ENCODE measurements around the gene SLC5A11. TPM values are rescaled to one million over a fixed set of nuclear protein-coding genes. Genes with fewer than 3 reads are reported as not detected.

SLC5A11 gene
- total and polyA plus RNA-seq, 2 of the 13 experiments (the other 11 are each of a cell fraction or from before 2014, with no cell fraction given): 1.2 to 3.3 TPM

- peak; percentile 57 for TF ChIP-seq CTCF (CRISPR knock-in tag; IDR thresholded peaks at IDR 0.05)
- no peak for TF ChIP-seq PAF1 (CRISPR knock-in tag; IDR thresholded peaks at IDR 0.05)
- TF ChIP-seq ZNF850 (CRISPR knock-in tag; conservative IDR thresholded peaks at IDR 0.05): no peak
- no peak for TF ChIP-seq ZNF20 (CRISPR knock-in tag; IDR thresholded peaks at IDR 0.05)
Observed at GRCh38 chr16:24906199-24906808, 60.5 kb downstream of the SLC5A11 start (continued).

- in situ Hi-C loops (cut with HindIII; ENCODE audit: extremely low pct_ligation_motif_present, low pct_unique_long_range_greater_than_20kb): no loop called here
- no peak overlapping the region for H3K4me3 ChIP-seq (replicated peaks in 1 of 3; ENCODE audit: insufficient read depth in 1 of 3, low read depth in 2 of 3, low read length in 3 of 3)
- no peak for FAIRE-seq
- CTCF ChIA-PET (ENCODE audit: low intra/inter-chr PET ratio, low total read pairs): no interaction called here
- H3K27ac ChIP-seq (ENCODE audit: extremely low read length, insufficient read depth, low read length): no peak overlapping the region
- intact Hi-C loops (cut with micrococcal nuclease; ENCODE audit: unreplicated experiment): no loop called here
- no peaks in the 10 kb centered on the region for H3K36me3 ChIP-seq (replicated peaks in 1 of 2; ENCODE audit: control insufficient read depth in 1 of 2, insufficient read depth in 2 of 2, low read length in 2 of 2)
- no peaks in the 10 kb centered on the region for H3K9me3 ChIP-seq (ENCODE audit: low read length)
- 82% methylated on average over 10 of the region's 10 CpGs for WGBS (ENCODE audit: low lambda C conversion rate)
- no peak; the same call in 2 of the 3 replicates for ATAC-seq
- TF ChIP-seq ZNF18 (CRISPR knock-in tag; IDR thresholded peaks at IDR 0.05; ENCODE audit: insufficient replicate concordance): no peak
- peak; percentile 33; the same call in 1 of the 2 replicates for TF ChIP-seq ZNF768 (CRISPR knock-in tag; IDR thresholded peaks at IDR 0.05)
- H2AFZ ChIP-seq (ENCODE audit: low read length): no peak overlapping the region
- no peak for DNase-seq (ENCODE audit: low spot score)
- no TSS peak for BruUV-seq (replicated peaks)
- no peak overlapping the region for H3K4me2 ChIP-seq (ENCODE audit: low read depth, low read length)
- H3K4me1 ChIP-seq (ENCODE audit: insufficient read depth, low read length): no peaks in the 10 kb centered on the region
- H4K20me1 ChIP-seq (ENCODE audit: insufficient read depth, low read length): no peaks in the 10 kb centered on the region
- H3K9ac ChIP-seq (ENCODE audit: insufficient read depth, low read depth, low read length): no peak overlapping the region
- H3K27me3 ChIP-seq (ENCODE audit: control insufficient read depth in 1 of 2, insufficient read depth in 2 of 2, low read length in 2 of 2): no peaks in the 10 kb centered on the region
- H3K79me2 ChIP-seq (ENCODE audit: insufficient read depth, low read length): no peaks in the 10 kb centered on the region
- POLR2A ChIA-PET: no interaction called here
Observed at GRCh38 chr16:24906901-24907300, 61.1 kb downstream of the SLC5A11 start.

Data from HepG2 (cell line).